H1 (cell line): ENCODE results near the gene CCDC195. TPM values are rescaled to one million over a fixed set of nuclear protein-coding genes. Genes with fewer than 3 reads are reported as not detected.

Source experiments
- ASH2L ChIP-seq: fragments of 200-600, 300-600 bp; sonication (generic); IDR thresholded peaks from one replicate; pipeline ENCODE4 v1.7.1; 2017; ENCODE audit warnings: low read length
- CBX8 ChIP-seq: fragments of 300-800, 300-1000 bp; sonication (generic); IDR thresholded peaks from 2 replicates; pipeline ENCODE4 v1.7.1; 2016; ENCODE audit warnings: low read depth, low read length, borderline replicate concordance
- JUND ChIP-seq: IDR thresholded peaks from 2 replicates; pipeline ENCODE4 v1.6.1; 2011; ENCODE audit warnings: mild to moderate bottlenecking, improper control_type of control experiment, low read length
- PHF8 ChIP-seq: fragments of 200-600 bp; sonication (generic); conservative IDR thresholded peaks from 2 replicates; pipeline ENCODE4 v1.7.1; 2012; ENCODE audit warnings: low read depth, mild to moderate bottlenecking, inconsistent platforms, low read length, moderate library complexity
- RXRA ChIP-seq: IDR thresholded peaks from 2 replicates; pipeline ENCODE4 v1.6.1; 2011; ENCODE audit warnings: low read depth, mild to moderate bottlenecking, low read length, moderate library complexity; ENCODE audit not compliant: insufficient read depth
- SIX5 ChIP-seq: IDR thresholded peaks from 2 replicates; pipeline ENCODE4 v1.6.1; 2011; ENCODE audit warnings: mild to moderate bottlenecking, low read depth, low read length
- polyA plus RNA-seq, 7 experiments: library from polyadenylated mRNA; depleted of rRNA in 3 of 7; stranded (reverse) in 5 of 7; unstranded in 2 of 7; fragments of >200 nt in 5 of 7; fragments of 200-250 nt in 2 of 7; gene quantifications; 1 replicate in 5 of 7; 2 replicates in 1 of 7; 4 replicates in 1 of 7; pipeline versions ENCODE4 v1.2.1 to v1.2.3, GENCODE V29; 2011 to 2013; ENCODE audit warnings: missing spikeins in 2 of 7, mixed read lengths in 2 of 7
- total RNA-seq: library from RNA; stranded (reverse); fragmentation: NEBNext Ultra II Directional; extraction: Animal tissue kit (Norgen Biotek cat#: 25700); gene quantifications from 2 replicates; pipeline ENCODE4 v1.2.1, GENCODE V29; 2021
- TF ChIP-seq, protein P1 (sequence below): IDR thresholded peaks from 2 replicates; pipeline ENCODE4 v1.6.1; 2012; ENCODE audit warnings: low read length, inconsistent platforms

Gene CCDC195
- total and polyA plus RNA-seq, 2 of the 8 experiments (the other 6 are each of a cell fraction or from before 2014, with no cell fraction given) = not detected

GRCh38 chr2:224690868-224691267, 25.3 kb downstream of the CCDC195 start (continued):
- TF ChIP-seq PHF8 (no peak), RXRA (no peak), JUND (no peak), CBX8 (no peak), SIX5 (no peak), ASH2L (no peak)
- TF ChIP-seq, protein P1, sequence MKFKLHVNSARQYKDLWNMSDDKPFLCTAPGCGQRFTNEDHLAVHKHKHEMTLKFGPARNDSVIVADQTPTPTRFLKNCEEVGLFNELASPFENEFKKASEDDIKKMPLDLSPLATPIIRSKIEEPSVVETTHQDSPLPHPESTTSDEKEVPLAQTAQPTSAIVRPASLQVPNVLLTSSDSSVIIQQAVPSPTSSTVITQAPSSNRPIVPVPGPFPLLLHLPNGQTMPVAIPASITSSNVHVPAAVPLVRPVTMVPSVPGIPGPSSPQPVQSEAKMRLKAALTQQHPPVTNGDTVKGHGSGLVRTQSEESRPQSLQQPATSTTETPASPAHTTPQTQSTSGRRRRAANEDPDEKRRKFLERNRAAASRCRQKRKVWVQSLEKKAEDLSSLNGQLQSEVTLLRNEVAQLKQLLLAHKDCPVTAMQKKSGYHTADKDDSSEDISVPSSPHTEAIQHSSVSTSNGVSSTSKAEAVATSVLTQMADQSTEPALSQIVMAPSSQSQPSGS = no peak
